ACC112 (cell line): Measurements from ENCODE around the gene ZDHHC15.
"Not testable (repeated sequence)": the region's sequence is repeated elsewhere in the genome, so short reads cannot be mapped to it uniquely, and the experiment has no call there.

Experiments
- H2AFZ ChIP-seq: fragments of 200-600 bp; sonication (generic); one replicate; pipeline ENCODE4 v1.6.0; 2017; ENCODE audit warnings: antibody characterized with exemption, low read length; ENCODE audit not compliant: unreplicated experiment
- H3K27ac ChIP-seq: fragments of 200-600 bp; sonication (generic); 2 replicates; pipeline ENCODE4 v1.5.1; 2014; ENCODE audit warnings: low read depth, mild to moderate bottlenecking, antibody characterized with exemption, low read length, moderate library complexity
- H3K27me3 ChIP-seq: fragments of 200-600 bp; sonication (generic); 2 replicates; pipeline ENCODE4 v1.6.1; 2014; ENCODE audit warnings: mild to moderate bottlenecking, antibody characterized with exemption, low read length, moderate library complexity, mixed read lengths; ENCODE audit not compliant: insufficient read depth
- H3K36me3 ChIP-seq: fragments of 200-600 bp; sonication (generic); 2 replicates; pipeline ENCODE4 v1.6.1; 2016; ENCODE audit warnings: mild to moderate bottlenecking, antibody characterized with exemption, low read length, moderate library complexity, mixed read lengths; ENCODE audit not compliant: insufficient read depth
- H3K4me1 ChIP-seq: fragments of 200-600 bp; sonication (generic); one replicate; pipeline ENCODE4 v1.6.1; 2016; ENCODE audit warnings: low read length, mixed read lengths; ENCODE audit not compliant: insufficient read depth, unreplicated experiment, control insufficient read depth
- H3K4me3 ChIP-seq: fragments of 200-600 bp; sonication (generic); 2 replicates; pipeline ENCODE4 v1.5.1; 2014; ENCODE audit warnings: mild to moderate bottlenecking, low read depth, low read length
- H3K79me2 ChIP-seq: fragments of 200-600 bp; sonication (generic); one replicate; pipeline ENCODE4 v1.6.0; 2016; ENCODE audit warnings: low read length; ENCODE audit not compliant: control insufficient read depth, unreplicated experiment, insufficient read depth

Gene ZDHHC15

DNA sequence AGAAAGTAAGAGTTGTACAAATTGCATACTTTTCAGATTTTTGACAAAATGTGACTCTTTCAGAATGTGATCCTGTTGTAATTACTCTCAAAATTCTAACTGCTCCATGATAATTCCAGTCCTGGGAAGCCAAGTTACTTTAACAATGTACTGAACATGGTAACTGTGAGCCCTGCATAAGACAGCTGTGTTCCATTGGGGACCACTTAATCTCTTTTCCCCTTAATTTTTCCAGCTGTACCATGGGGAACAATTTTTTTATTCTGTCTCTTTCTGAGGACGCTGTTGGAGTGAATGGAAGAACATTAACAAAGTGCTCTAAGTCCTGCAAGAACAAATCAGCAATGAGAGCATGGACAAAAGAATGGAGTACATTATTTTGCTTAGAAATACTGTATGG lies 153.1 kb downstream of the ZDHHC15 start:
- no peaks in the 10 kb centered on the region for H3K79me2 ChIP-seq
- H2AFZ ChIP-seq: no peak overlapping the region
- no peaks in the 10 kb centered on the region for H3K36me3 ChIP-seq
- H3K27me3 ChIP-seq: no peaks in the 10 kb centered on the region
- no peak overlapping the region for H3K27ac ChIP-seq
- H3K4me3 ChIP-seq: no peak overlapping the region
- H3K4me1 ChIP-seq: no peaks in the 10 kb centered on the region

DNA sequence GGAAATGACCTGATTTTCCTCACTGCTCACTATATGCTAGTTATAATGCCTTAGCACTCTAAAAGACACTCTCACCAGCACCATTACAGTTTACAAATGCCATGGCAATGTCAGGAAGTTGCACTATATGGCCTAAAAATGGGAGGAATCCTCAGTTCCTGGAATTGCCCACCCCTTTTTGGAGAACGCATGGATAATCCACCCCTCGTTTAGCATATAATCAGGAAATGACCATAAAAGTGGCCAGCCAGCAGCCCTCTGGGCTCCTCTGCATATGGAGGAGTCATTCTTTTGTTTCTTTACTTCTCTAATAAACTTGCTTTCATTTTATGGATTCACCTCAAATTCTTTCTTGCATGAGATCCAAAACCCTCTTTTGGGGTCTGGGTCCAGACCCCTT lies 156.0 kb downstream of the ZDHHC15 start:
- no peak overlapping the region for H3K4me3 ChIP-seq
- H3K79me2 ChIP-seq: no peaks in the 10 kb centered on the region
- H2AFZ ChIP-seq: no peak overlapping the region
- H3K27ac ChIP-seq: no peak overlapping the region
- no peaks in the 10 kb centered on the region for H3K36me3 ChIP-seq
- no peaks in the 10 kb centered on the region for H3K4me1 ChIP-seq
- no peaks in the 10 kb centered on the region for H3K27me3 ChIP-seq

DNA sequence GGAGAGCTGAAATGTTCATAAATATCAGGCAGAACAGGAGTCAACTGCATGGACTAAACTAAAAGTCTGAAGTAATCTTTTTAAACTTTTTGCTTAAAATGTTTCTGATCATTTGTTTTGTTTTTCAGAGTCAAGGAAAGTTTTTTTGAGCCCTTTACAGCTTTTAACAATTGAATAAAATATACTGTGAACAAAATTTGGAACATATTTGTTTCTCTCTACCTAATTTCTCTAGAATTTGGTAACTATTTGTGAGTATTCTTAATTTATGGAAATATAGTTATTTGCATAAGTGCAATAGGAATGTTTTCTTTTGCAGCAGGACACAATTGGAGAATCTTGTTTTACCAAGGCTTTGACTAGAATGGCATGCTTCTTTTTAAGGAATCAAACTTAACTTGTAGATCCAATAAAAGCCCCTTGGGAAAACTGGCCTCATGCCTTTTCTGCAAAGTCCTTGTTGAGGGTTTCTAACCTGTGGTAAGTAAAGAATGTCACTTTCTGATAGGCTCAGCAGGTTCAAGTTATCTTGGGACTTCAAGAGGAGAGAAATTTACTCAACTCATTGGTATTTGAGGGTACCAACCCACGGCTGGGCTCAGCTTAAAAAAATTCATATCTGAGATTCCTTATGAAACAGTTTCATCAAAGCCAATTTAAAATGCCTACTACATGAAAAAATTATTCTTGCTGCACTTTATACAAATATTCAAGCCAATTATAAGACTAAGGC lies 157.4 kb downstream of the ZDHHC15 start:
- H3K4me1 ChIP-seq: no peaks in the 10 kb centered on the region
- H3K27me3 ChIP-seq: no peaks in the 10 kb centered on the region
- no peak overlapping the region for H3K4me3 ChIP-seq
- H3K36me3 ChIP-seq: no peaks in the 10 kb centered on the region
- H3K27ac ChIP-seq: no peak overlapping the region
- no peak overlapping the region for H2AFZ ChIP-seq
- H3K79me2 ChIP-seq: no peaks in the 10 kb centered on the region

DNA sequence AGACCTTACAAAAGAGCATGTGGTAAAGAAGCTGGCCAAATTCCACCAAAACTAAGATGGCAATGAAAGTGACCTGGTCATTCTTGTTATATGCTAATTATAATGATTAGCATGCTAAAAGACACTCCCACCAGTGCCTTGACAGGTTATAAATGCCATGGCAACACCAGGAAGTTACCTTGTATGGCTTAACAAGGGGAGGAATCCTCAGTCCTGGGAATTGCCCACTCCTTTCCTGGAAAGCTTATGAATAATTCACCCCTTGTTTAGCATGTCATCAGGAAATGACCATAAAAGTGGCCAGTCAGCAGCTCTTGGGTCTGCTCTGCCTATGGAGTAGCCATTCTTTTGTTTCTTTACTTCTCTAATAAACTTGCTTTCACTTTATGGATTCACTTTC lies 161.0 kb downstream of the ZDHHC15 start:
- Histone ChIP-seq H3K27ac (no peak overlapping the region), H3K4me1 (no peaks in the 10 kb centered on the region), H3K27me3 (no peaks in the 10 kb centered on the region), H3K36me3 (no peaks in the 10 kb centered on the region), H3K79me2 (no peaks in the 10 kb centered on the region), H3K4me3 (no peak overlapping the region), H2AFZ (no peak overlapping the region)

DNA sequence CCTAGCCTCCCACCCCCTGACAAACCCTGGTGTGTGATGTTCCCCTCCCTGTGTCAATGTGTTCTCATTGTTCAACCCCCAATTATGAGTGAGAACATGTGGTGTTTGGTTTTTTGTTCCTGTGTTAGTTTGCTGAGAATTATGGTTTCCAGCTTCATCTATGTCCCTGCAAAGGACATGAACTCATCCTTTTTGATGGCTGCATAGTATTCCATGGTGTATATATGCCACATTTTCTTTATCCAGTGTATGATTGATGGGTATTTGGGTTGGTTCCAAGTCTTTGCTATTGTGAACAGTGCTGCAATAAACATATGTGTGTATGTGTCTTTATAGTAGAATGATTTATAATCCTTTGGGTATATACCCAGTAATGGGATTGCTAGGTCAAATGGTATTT lies 174.2 kb downstream of the ZDHHC15 start:
- not testable (repeated sequence) for H3K4me3 ChIP-seq, H3K79me2 ChIP-seq, H2AFZ ChIP-seq, H3K27me3 ChIP-seq, H3K27ac ChIP-seq, H3K4me1 ChIP-seq, H3K36me3 ChIP-seq

DNA sequence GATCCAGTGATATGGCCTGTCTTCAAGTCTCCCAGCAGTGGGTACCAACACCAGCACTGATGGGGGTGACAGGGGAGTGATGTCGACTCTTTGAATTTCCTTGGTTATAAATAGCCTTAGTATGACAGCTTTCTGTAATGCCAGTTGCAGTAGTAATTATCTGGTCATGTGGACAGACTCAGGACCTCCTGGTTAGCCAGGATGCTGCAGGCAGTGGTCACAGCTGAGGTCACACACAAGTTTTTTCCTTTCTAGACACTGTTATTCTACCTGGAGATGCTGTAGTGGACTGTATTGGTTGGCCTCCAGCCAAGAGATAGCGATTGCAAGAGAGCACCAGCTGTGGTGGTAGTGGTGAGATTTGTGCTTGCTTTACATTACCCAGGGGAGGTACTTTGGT lies 185.3 kb downstream of the ZDHHC15 start:
- Histone ChIP-seq H3K79me2 (no peaks in the 10 kb centered on the region), H3K27ac (no peak overlapping the region), H2AFZ (no peak overlapping the region), H3K4me3 (no peak overlapping the region), H3K36me3 (no peaks in the 10 kb centered on the region), H3K27me3 (no peaks in the 10 kb centered on the region), H3K4me1 (no peaks in the 10 kb centered on the region)

DNA sequence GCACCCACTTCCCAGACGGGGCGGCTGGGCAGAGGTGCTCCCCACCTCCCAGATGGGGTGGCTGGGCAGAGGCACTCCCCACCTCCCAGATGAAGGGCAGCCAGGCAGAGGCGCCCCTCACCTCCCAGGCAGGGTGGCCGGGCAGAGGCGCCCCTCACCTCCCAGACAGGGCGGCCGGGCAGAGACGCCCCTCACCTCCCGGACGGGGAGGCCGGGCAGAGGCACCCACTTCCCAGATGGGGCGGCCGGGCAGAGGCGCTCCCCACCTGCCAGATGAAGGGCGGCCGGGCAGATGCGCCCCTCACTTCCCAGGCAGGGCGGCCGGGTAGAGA lies 187.7 kb downstream of the ZDHHC15 start:
- Histone ChIP-seq H3K27me3 (no peaks in the 10 kb centered on the region), H3K4me3 (no peak overlapping the region), H3K4me1 (no peaks in the 10 kb centered on the region), H2AFZ (no peak overlapping the region), H3K36me3 (no peaks in the 10 kb centered on the region), H3K27ac (no peak overlapping the region), H3K79me2 (no peaks in the 10 kb centered on the region)

DNA sequence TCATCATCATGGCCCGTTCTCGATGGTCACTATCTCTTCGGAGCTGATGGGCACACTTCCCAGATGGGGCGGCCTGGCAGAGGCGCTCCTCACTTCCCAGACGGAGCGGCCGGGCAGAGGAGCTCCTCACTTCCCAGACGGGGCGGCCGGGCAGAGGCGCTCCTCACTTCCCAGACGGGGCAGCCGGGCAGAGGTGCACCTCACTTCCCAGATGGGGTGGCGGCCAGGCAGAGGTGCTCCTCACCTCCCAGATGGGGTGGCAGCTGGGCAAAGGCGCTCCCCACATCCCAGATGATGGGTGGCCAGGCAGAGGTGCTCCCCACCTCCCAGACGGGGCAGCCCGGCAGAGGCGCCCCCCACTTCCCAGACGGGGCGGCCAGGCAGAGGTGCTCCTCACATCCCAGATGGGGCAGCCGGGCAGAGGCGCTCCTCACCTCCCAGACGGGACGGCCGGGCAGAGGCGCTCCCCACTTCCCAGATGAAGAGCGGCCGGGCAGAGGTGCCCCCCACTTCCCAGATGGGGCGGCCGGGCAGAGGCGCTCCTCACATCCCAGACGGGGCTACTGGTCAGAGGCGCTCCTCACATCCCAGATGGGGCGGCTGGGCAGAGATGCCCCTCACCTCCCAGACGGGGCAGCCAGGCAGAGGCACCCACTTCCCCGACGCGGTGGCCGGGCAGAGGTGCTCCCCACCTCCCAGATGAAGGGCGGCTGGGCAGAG lies 188.3 kb downstream of the ZDHHC15 start:
- H3K36me3 ChIP-seq, H3K27ac ChIP-seq, H3K4me3 ChIP-seq, H3K27me3 ChIP-seq, H3K4me1 ChIP-seq, H2AFZ ChIP-seq, H3K79me2 ChIP-seq: not testable (repeated sequence)

DNA sequence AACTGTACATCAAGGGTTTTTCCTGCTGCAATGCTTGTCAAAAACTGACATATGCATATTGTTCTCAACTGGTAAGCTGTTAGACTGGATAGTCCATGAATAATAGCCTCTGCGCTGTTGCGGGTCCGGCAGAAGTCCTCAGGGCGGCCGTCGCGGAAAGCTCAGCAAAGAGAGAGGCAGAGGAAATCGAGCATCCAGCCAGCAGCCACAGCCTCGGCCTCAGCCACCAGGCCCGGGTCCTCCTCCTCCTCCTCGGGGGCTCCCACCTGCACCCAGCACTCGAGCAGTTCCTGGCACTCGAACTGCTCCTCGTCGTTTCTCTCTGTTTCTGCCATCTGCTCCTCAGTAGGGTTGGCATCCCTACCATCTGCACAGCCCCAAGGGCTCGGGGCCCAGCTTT lies 195.2 kb downstream of the ZDHHC15 start:
- no peak overlapping the region for H2AFZ ChIP-seq
- H3K4me3 ChIP-seq: no peak overlapping the region
- no peak overlapping the region for H3K27ac ChIP-seq
- H3K79me2 ChIP-seq: no peaks in the 10 kb centered on the region
- no peaks in the 10 kb centered on the region for H3K4me1 ChIP-seq
- no peaks in the 10 kb centered on the region for H3K36me3 ChIP-seq
- no peaks in the 10 kb centered on the region for H3K27me3 ChIP-seq
